Epithelial cell of esophagus (primary cell): Measurements from ENCODE around the gene SCG5.

Experiments used
- DNase-seq: peaks from one replicate; pipeline ENCODE4 v3.0.0; 2010; ENCODE audit warnings: low read depth
- H3K4me3 ChIP-seq: 2 replicates; pipeline ENCODE4 v1.5.1; 2011; ENCODE audit warnings: mild to moderate bottlenecking, low read length, control low read depth
- CTCF ChIP-seq: IDR thresholded peaks from 2 replicates; pipeline ENCODE4 v1.5.1; 2011; ENCODE audit warnings: low read depth, mild to moderate bottlenecking, low read length, control low read depth, inconsistent platforms; ENCODE audit not compliant: insufficient read depth; ENCODE audit errors: missing control alignments

Gene SCG5

GRCh38 chr15:32690941-32691688 is 49.6 kb downstream of the SCG5 start:
- no peak overlapping the region for H3K4me3 ChIP-seq

DNA sequence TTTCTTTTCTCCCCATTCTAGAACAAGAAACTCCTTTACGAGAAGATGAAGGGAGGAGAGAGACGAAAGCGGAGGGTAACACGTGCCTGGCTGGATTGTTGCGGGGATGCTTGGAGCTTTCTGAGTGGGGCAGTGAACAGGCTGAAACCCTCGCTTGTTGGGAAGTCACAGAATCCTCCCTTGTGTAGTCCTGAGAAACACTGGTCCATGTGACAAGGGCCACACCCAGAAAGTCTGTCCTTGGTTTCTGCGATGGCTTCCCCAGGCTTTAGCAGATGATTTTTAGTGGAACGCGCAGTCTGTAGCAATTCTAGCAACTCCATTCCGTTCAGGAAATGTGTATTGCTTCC is 50.2 kb downstream of the SCG5 start:
- TF ChIP-seq CTCF: no peak
- H3K4me3 ChIP-seq: no peak overlapping the region

More at GRCh38 chr15:32690941-32691688, 49.6 kb downstream of the SCG5 start:
- TF ChIP-seq CTCF: no peak
- DNase-seq: no peak

GRCh38 chr15:32692286-32692685 is 50.8 kb downstream of the SCG5 start:
- no peak for DNase-seq
- no peak for TF ChIP-seq CTCF
- H3K4me3 ChIP-seq: no peak overlapping the region

More for the DNA sequence above, 50.2 kb downstream of the SCG5 start:
- no peak for DNase-seq

GRCh38 chr15:32694222-32694983 is 52.9 kb downstream of the SCG5 start:
- peak; percentile 35 for DNase-seq
- H3K4me3 ChIP-seq: no peak overlapping the region
- no peak for TF ChIP-seq CTCF

DNA sequence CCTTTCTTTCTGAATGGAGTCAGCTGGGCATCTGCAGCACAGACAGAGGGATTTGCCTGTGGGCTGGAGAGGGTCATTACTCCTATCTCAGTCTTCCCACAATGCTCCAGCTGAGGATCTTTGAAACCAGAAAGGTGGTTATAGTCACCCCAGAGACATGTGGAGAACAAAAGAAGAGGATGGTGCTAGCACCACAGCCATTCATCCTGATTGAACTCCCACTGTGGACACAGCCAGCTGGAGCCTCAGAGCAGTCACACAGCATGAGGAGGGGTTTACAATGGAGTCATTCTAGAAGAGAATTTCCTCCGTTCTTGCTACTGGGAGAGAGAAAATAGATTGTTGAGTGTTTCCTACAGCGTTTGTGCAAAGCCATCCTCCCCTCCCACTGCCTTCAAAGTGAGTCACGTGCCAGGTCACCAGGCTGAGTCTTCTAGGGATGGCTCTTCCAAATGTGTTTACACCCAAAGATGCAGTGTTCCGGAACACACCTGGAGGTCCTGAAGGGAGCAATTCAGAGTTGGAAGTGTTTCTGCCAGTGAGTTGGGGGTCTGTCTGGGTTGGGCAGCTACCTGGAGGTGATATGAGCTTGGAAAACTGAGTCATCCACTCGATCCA is 57.4 kb downstream of the SCG5 start:
- no peak for TF ChIP-seq CTCF
- DNase-seq: peak; percentile 28
- no peak overlapping the region for H3K4me3 ChIP-seq

DNA sequence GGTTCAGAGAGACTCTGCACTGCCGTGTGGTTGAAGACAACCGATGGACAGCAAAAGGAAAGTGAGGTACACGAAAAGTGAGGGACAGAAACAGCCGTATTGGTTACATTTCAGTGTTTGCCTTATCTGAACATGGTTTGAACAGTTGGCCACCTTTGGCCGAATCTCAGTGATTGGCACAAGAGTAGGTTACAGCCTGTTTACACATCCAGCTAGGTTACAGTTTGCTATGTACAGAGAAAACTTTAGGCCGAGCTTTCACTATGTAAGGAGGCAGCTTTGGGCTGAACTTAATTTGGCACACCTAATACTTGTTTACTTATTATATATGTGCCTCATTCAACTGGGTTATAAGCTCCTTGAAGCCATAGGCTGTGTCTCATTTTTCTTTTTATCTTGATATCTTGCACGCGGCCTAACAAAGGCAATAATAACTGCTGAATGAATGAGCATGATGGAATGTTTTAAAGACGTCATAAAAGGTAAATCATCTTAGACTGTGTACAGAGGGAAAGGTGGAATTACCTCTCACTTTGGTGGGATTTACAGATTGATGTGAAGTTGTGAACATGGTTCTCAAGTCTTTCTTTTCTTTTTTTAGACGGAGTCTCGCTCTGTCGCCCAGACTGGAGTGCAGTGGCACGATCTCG is 59.1 kb downstream of the SCG5 start:
- no peak for DNase-seq
- TF ChIP-seq CTCF: no peak
- H3K4me3 ChIP-seq: no peak overlapping the region
